LNCAP (cell line): ENCODE data around the gene CAPN8.

Experiments used
- CTCF ChIP-seq: fragments of 450-650 bp; IDR thresholded peaks from 2 replicates; pipeline ENCODE4 v1.5.1; 2017; ENCODE audit warnings: mild to moderate bottlenecking

CAPN8 gene

GRCh38 chr1:223649222-223649621 is 16.3 kb downstream of the CAPN8 start:
- TF ChIP-seq CTCF = no peak

GRCh38 chr1:223647249-223647648 is 18.3 kb downstream of the CAPN8 start:
- no peak for TF ChIP-seq CTCF

GRCh38 chr1:223645903-223646302 is 19.6 kb downstream of the CAPN8 start:
- TF ChIP-seq CTCF = no peak

- TF ChIP-seq CTCF = no peak
Measured at GRCh38 chr1:223642237-223642636, 23.3 kb downstream of the CAPN8 start.

GRCh38 chr1:223641523-223642039 is 23.9 kb downstream of the CAPN8 start:
- TF ChIP-seq CTCF = no peak

GRCh38 chr1:223639331-223639749 is 26.2 kb downstream of the CAPN8 start:
- TF ChIP-seq CTCF = no peak

GRCh38 chr1:223635236-223635635 is 30.3 kb downstream of the CAPN8 start:
- no peak for TF ChIP-seq CTCF

GRCh38 chr1:223634423-223634822 is 31.1 kb downstream of the CAPN8 start:
- TF ChIP-seq CTCF = no peak
